NCI-H2171 treated with DMSO at 0.1 percent for 48 hours (cell line): ENCODE data around the gene PFN2.
"Not testable (repeated sequence)": the region's sequence is repeated elsewhere in the genome, so short reads cannot be mapped to it uniquely, and the experiment has no call there.

Experiments used
- DNase-seq: peaks from one replicate; lab custom pipeline; 2025; lab: John Stamatoyannopoulos, UW

PFN2 gene

GRCh38 chr3:149970716-149971402, at the start of gene PFN2:
Gene PFN2 (minus strand): TSS chr3:149970895. CDS start chr3:149970856, 39 bp downstream.
- peak; percentile 79 for DNase-seq

GRCh38 chr3:150015901-150016300, 45.2 kb upstream of the PFN2 start:
- no peak for DNase-seq

- peak; percentile 19 for DNase-seq
Measured at GRCh38 chr3:150014782-150015181, 44.1 kb upstream of the PFN2 start.

DNA sequence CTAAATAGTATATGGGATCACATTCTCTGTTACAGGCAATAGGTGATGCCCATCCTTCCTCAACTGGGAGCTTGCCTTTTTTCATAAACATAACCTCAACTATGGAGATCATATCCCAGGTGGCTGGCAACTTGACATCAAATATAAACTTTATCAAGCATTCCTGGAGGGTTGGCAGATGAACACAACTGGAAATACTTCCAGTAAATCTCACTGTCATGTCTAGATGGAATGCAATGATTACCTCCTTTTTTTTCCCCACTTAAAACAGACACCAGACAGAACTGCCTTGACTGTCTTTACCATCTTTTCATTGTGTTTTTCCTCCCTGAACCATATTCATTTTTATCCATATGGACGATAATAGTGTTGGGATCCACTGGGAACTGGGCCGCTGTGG, 43.1 kb upstream of the PFN2 start:
- no peak for DNase-seq

DNA sequence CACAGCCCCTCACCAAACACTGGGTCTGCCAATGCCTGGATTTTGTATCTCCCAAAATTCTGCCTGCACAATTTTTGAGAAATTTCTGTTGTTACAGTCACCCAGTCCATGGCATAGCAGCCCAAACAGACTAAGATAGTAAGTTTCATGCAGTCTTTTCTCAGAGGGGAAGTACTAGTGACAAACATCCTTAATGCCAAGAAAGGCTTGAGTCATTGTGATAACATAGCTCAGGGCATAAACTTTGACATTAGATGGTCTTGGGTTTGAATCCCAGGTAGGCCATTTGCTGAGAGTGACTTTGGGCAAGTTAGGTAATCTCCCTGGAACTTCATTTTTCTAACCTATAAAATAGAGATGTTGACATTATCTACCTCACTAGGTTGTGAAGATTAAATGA, 36.1 kb upstream of the PFN2 start:
- DNase-seq = no peak

DNA sequence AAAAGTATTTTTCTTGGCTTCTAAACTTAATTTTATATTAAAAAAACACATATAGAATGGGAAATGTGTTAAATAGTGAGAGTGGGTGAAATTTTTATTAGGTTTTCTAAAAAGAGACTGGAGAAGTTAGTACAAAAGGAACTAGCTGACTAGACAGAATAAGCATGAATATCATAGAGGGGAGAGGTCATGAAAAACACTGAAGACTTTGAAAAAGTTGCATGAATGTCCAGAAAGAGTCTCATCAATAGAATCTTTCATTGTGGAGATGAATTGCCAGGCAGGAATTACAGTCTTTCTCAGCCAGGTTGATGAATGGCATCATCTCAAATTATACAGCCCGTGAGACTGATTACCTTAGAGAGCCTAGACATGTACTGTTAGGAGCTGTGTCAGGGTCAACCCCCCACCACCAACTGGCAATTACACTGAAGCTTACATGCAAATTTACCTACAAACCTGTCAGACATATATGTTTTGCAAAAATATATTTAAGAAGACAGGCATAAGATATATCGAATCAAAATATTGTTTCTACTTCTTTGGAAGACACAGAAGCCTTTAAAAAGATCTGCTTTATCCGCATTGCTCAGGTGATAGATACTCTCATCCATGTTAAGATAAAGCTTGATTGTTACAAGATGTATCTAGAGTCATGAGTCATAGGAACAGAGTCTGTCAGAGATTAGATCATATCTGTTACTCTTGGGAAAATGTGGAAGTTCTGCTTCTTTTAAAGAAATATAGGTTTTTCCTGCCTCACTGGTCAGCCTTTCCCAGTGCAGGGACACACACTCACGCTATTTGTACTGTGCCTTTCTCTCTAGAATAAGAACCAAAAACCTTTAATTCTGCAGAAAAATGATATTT, 34.8 kb upstream of the PFN2 start:
- no peak for DNase-seq

- no peak for DNase-seq
Measured at GRCh38 chr3:150000641-150001040, 29.9 kb upstream of the PFN2 start.

DNA sequence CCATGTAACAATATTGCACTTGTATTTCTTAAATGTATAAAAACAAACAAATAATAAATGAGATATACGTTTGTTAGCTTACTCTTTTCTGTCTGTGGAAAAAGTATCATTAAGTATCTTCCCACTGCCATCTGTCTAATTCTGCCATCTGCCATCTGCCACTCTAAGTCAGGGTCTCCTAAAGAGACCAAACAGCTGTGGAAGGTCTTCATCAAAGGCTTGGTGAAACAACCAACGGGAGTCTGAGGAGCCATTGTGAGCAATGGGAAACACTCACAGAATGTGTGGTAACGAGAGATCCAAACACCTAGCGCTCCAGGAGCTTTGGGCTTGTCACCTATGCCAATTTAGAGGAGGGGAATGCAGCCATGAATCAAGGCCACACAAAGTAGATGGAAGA, 28.7 kb upstream of the PFN2 start:
- DNase-seq = peak; percentile 67

- no peak for DNase-seq
Measured at GRCh38 chr3:149998946-149999345, 28.3 kb upstream of the PFN2 start.

GRCh38 chr3:149992416-149993058, 21.8 kb upstream of the PFN2 start:
- DNase-seq = no peak

DNA sequence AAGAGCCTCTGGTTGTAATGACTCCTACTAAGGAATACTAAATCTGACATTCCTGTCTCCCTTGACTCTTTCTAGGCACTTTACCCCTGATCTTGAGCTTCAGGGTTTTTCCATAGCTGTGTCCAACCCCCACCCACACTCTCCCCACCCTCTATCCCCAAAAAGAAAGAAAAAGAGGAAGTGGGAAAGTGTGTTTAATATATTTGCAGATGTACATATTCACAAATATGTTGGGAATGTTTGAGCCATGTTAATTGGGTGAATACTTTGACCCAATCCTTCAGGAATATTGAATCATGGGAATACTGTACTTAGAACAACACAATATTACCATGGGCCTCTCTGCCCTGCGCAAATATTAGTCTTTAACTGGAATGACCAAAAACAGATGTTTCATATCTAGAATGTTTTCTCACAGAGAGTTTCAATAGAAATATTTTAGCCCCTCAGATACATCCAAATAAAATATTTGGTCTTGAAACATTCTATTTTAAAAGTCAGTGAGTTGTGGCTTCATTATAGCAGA, 19.8 kb upstream of the PFN2 start:
- no peak for DNase-seq

- DNase-seq = no peak
Measured at GRCh38 chr3:149989307-149989706, 18.6 kb upstream of the PFN2 start.

- DNase-seq = no peak
Measured at GRCh38 chr3:149983628-149984027, 12.9 kb upstream of the PFN2 start.

- not testable (repeated sequence) for DNase-seq
Measured at GRCh38 chr3:149983053-149983452, 12.4 kb upstream of the PFN2 start.

DNA sequence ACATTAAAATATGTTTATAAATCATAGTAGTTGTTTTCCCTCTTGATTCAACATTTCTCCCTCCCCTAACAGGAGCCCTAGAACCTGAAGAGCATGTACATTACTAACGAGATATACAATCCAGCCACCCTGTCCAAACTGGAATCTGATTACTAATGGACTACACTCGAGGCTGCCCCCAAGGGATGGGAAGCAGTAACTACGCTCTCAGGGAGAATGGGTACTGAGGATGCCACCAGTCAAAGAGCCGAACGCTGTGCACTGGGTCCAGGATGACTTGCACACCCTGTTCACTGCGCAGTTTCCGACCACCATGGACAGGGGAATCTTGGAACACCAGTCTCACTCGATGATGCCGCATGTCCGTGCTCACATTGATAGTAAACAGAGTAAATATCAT, 11.3 kb upstream of the PFN2 start:
- not testable (repeated sequence) for DNase-seq

DNA sequence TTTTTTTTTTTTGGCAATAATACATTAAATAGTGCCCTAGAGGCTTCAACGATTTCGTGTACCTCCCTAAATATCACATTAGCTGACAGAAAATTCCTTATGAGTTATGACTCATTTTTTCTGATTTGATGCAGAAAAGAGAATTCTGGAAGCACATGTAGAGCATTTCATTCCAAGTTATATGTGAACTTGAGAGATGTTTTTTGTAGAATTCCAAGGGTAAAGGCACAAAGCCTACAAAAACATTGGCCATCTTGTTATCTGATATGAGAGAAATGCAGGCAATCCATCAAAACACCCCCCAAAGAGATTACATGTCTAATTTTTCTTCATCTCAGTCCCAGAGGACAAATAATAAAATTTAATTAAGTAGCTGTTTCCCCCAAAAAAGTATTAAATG, 6.7 kb upstream of the PFN2 start:
- no peak for DNase-seq

DNA sequence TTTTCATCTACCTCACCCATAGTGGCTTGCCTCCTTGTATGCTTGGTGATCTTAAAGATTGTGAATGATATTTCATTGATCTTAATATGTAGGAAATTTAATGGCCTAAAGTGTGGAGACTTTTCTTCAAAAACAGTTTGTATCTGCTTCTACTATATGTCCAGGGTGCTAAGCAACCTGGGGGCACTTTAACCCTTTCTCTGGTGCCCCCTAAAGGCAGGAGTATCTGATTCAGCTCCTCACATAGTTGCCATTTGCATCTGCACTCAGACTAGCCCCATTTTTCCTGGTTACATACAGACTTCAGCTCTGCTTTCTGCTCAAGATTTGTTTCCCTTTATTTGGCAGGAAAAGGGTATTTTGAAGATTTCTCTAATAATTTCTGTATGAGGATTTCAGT, 5.2 kb upstream of the PFN2 start:
- no peak for DNase-seq

DNA sequence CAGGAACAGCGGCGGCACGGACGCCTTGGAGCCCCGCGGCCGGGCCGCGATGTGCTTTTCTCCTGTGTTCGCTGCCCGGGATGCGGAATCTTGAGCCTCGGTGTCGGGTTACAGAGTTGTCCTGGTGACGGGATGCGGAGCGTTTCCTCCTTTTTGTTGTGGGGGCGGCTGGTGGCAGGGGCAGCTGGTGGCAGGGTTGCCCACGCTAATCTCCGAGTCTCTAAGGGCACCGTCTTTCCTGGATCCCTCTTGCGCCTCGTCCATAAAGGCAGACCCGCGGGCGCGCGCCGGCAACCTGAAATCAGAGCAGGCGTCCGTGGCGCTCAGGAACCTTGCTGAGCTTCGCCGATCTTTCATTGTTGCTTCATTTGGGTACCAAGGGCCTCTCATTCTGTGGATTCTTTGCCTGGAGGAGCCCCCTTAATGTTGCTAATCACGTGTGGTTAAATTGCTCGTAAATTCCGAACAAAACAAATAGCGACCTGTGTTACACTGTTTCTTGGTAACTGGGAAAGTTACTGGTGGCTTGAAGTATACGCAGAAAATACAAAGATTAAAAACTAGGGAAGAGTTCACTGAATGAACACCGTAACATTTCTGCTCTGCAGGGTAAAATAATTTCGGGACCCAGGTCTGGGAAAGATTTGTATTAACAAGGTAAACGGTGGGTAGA, 844 bp upstream of the PFN2 start:
- DNase-seq = peak; percentile 87

GRCh38 chr3:149969940-149970715, 567 bp downstream of the PFN2 start:
- peak; percentile 90 for DNase-seq

- peak; percentile 82 for DNase-seq
Measured at GRCh38 chr3:149969110-149969939, 1.4 kb downstream of the PFN2 start.
